Caco-2 (cell line): ENCODE data around the gene LRRC19. TPM values are rescaled to one million over a fixed set of nuclear protein-coding genes. Genes with fewer than 3 reads are reported as not detected.

Source experiments
- BruUV-seq: library from RNA; stranded (reverse); fragments of 400-500 nt; replicated peaks from 2 replicates; lab custom pipeline; 2021; lab: Mats Ljungman, UMichigan
- CTCF ChIA-PET: fragments of 300-600 bp; sonication (Branson Sonifier 250); formaldehyde crosslinking; loops from one replicate; lab custom pipeline; 2022; ENCODE audit warnings: antibody characterized with exemption; lab: Charles Lee
- POLR2A ChIA-PET: fragments of 300-600 bp; sonication (Branson Sonifier 250); formaldehyde crosslinking; loops from one replicate; lab custom pipeline; 2022; ENCODE audit warnings: antibody characterized with exemption; lab: Charles Lee
- DNase-seq, 2 experiments: peaks; one replicate each; pipeline versions ENCODE4 v3.0.0 to v3.0.0-alpha.2; 2020 to 2022
- H3K27me3 ChIP-seq: replicated peaks from 2 replicates; pipeline ENCODE4 v1.6.0; 2011; ENCODE audit warnings: low read length; ENCODE audit not compliant: control insufficient read depth, insufficient read depth
- H3K36me3 ChIP-seq: 2 replicates; pipeline ENCODE4 v1.5.1; 2011; ENCODE audit warnings: low read length; ENCODE audit not compliant: control insufficient read depth, insufficient read depth
- H3K4me1 ChIP-seq: fragments of 250-450 bp; sonication (Bioruptor Pico); 2 replicates; pipeline ENCODE4 v1.5.1; 2020; ENCODE audit warnings: mild to moderate bottlenecking
- H3K4me3 ChIP-seq: 2 replicates; pipeline ENCODE4 v1.5.1; 2011; ENCODE audit warnings: low read depth, mild to moderate bottlenecking, control low read depth, low read length
- H3K9me3 ChIP-seq: fragments of 250-450 bp; sonication (Bioruptor Pico); 2 replicates; pipeline ENCODE4 v1.5.1; 2020; ENCODE audit warnings: mild to moderate bottlenecking, moderate library complexity
- H3K27ac Mint-ChIP-seq: one replicate; pipeline ENCODE4 v1.8.0; 2022; ENCODE audit warnings: mixed read lengths; ENCODE audit not compliant: unreplicated experiment
- H3K27me3 Mint-ChIP-seq: one replicate; pipeline ENCODE4 v1.8.0; 2022; ENCODE audit warnings: mixed read lengths; ENCODE audit not compliant: insufficient read depth, unreplicated experiment
- H3K36me3 Mint-ChIP-seq: one replicate; pipeline ENCODE4 v1.8.0; 2022; ENCODE audit warnings: mild to moderate bottlenecking, mixed read lengths; ENCODE audit not compliant: insufficient read depth, unreplicated experiment
- H3K4me1 Mint-ChIP-seq: one replicate; pipeline ENCODE4 v1.8.0; 2022; ENCODE audit warnings: low read depth, mixed read lengths; ENCODE audit not compliant: unreplicated experiment
- H3K4me3 Mint-ChIP-seq: one replicate; pipeline ENCODE4 v1.8.0; 2022; ENCODE audit warnings: mild to moderate bottlenecking, moderate library complexity, mixed read lengths; ENCODE audit not compliant: unreplicated experiment
- H3K9me3 Mint-ChIP-seq: one replicate; pipeline ENCODE4 v1.8.0; 2022; ENCODE audit warnings: mixed read lengths; ENCODE audit not compliant: unreplicated experiment
- intact Hi-C: fragments of 100-400 bp; cut with micrococcal nuclease; formaldehyde crosslinking; loops from one replicate; pipeline ENCODE4 v1.10.0; 2022; ENCODE audit not compliant: unreplicated experiment
- total RNA-seq: library from RNA; stranded (reverse); gene quantifications from 2 replicates; pipeline ENCODE4 v1.2.3, GENCODE V29; 2022
- TF ChIP-seq, protein P1 (sequence below), 2 experiments: fragments of 200-600 bp in 1 of 2; IDR thresholded peaks; 1 replicate in 1 of 2; 2 replicates in 1 of 2; pipeline versions ENCODE4 v1.5.1 to v1.8.0; 2011 to 2022; ENCODE audit warnings: antibody characterized with exemption in 1 of 2, control low read depth in 1 of 2, inconsistent platforms in 1 of 2, low read depth in 1 of 2, low read length in 1 of 2, mild to moderate bottlenecking in 1 of 2, moderate library complexity in 1 of 2; ENCODE audit not compliant: insufficient read depth in 1 of 2, severe bottlenecking in 1 of 2, unreplicated experiment in 1 of 2

The LRRC19 gene
- total RNA-seq, 1 experiment from 2014 or later, result not detected

GRCh38 chr9:27053369-27054022 is 48.0 kb upstream of the LRRC19 start:
- H3K9me3 Mint-ChIP-seq, result no peaks in the 10 kb centered on the region
- no peak overlapping the region for H3K27ac Mint-ChIP-seq
- no peaks in the 10 kb centered on the region for H3K27me3 Mint-ChIP-seq
- ChIA-PET POLR2A (no interaction called here), CTCF (no interaction called here)
- H3K4me1 Mint-ChIP-seq, result no peaks in the 10 kb centered on the region
- H3K4me3 Mint-ChIP-seq, result no peak overlapping the region
- H3K36me3 Mint-ChIP-seq, result no peaks in the 10 kb centered on the region
- intact Hi-C loops, result no loop called here
- Histone ChIP-seq H3K4me1 (no peaks in the 10 kb centered on the region), H3K4me3 (no peak overlapping the region), H3K27me3 (no peaks in the 10 kb centered on the region), H3K9me3 (no peaks in the 10 kb centered on the region), H3K36me3 (no peaks in the 10 kb centered on the region)
- no TSS peak for BruUV-seq
- DNase-seq, result no peak
- TF ChIP-seq, protein P1, sequence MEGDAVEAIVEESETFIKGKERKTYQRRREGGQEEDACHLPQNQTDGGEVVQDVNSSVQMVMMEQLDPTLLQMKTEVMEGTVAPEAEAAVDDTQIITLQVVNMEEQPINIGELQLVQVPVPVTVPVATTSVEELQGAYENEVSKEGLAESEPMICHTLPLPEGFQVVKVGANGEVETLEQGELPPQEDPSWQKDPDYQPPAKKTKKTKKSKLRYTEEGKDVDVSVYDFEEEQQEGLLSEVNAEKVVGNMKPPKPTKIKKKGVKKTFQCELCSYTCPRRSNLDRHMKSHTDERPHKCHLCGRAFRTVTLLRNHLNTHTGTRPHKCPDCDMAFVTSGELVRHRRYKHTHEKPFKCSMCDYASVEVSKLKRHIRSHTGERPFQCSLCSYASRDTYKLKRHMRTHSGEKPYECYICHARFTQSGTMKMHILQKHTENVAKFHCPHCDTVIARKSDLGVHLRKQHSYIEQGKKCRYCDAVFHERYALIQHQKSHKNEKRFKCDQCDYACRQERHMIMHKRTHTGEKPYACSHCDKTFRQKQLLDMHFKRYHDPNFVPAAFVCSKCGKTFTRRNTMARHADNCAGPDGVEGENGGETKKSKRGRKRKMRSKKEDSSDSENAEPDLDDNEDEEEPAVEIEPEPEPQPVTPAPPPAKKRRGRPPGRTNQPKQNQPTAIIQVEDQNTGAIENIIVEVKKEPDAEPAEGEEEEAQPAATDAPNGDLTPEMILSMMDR (IDR thresholded peaks at IDR 0.05; ENCODE audit: insufficient read depth in 1 of 2, low read depth in 1 of 2, low read length in 1 of 2, severe bottlenecking in 1 of 2, unreplicated experiment in 1 of 2), result no peak

GRCh38 chr9:27047136-27047535 is 41.7 kb upstream of the LRRC19 start:
- Mint-ChIP-seq H3K9me3 (no peaks in the 10 kb centered on the region), H3K4me1 (no peaks in the 10 kb centered on the region), H3K27me3 (no peaks in the 10 kb centered on the region), H3K4me3 (no peak overlapping the region), H3K36me3 (no peaks in the 10 kb centered on the region), H3K27ac (no peak overlapping the region)
- Histone ChIP-seq H3K27me3 (no peaks in the 10 kb centered on the region), H3K4me1 (no peaks in the 10 kb centered on the region), H3K36me3 (no peaks in the 10 kb centered on the region), H3K4me3 (no peak overlapping the region), H3K9me3 (no peaks in the 10 kb centered on the region)
- DNase-seq, result no peak
- no TSS peak for BruUV-seq
- intact Hi-C loops, result no loop called here
- TF ChIP-seq, protein P1 (IDR thresholded peaks at IDR 0.05; ENCODE audit: insufficient read depth in 1 of 2, low read depth in 1 of 2, low read length in 1 of 2, severe bottlenecking in 1 of 2, unreplicated experiment in 1 of 2), result no peak
- ChIA-PET CTCF (no interaction called here), POLR2A (no interaction called here)

DNA sequence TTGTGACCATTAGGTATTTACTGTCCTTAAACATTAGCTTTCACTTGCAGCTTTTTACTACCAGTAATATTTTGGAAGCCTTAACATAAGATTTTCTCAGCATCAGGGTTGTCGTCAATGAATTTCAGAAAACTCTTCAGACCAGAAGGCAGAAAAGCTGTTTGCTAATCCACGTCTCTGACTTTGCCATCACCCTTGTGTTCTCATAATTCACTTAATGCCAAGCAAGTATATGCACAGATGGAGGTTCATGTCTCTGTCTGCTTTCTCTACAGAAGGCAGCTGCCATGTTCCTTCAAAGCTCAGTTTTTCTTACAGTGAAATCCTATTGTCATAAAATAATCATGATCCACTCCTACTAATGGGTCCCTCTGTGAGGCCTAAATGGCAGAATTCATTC is 37.7 kb upstream of the LRRC19 start:
- no peaks in the 10 kb centered on the region for H3K9me3 ChIP-seq
- POLR2A ChIA-PET, result no interaction called here
- H3K36me3 ChIP-seq, result no peaks in the 10 kb centered on the region
- intact Hi-C loops, result no loop called here
- no peak overlapping the region for H3K4me3 ChIP-seq
- no peaks in the 10 kb centered on the region for H3K27me3 ChIP-seq
- TF ChIP-seq, protein P1 (IDR thresholded peaks at IDR 0.05; ENCODE audit: insufficient read depth in 1 of 2, low read depth in 1 of 2, low read length in 1 of 2, severe bottlenecking in 1 of 2, unreplicated experiment in 1 of 2), result no peak
- H3K4me1 ChIP-seq, result no peaks in the 10 kb centered on the region
- DNase-seq, result no peak
- CTCF ChIA-PET, result no interaction called here
- no peaks in the 10 kb centered on the region for H3K9me3 Mint-ChIP-seq
- no peaks in the 10 kb centered on the region for H3K4me1 Mint-ChIP-seq
- no peak overlapping the region for H3K27ac Mint-ChIP-seq
- no peaks in the 10 kb centered on the region for H3K36me3 Mint-ChIP-seq
- BruUV-seq, result no TSS peak
- no peak overlapping the region for H3K4me3 Mint-ChIP-seq
- no peaks in the 10 kb centered on the region for H3K27me3 Mint-ChIP-seq
